ENCODE measurements around the gene RNF40.

DNA sequence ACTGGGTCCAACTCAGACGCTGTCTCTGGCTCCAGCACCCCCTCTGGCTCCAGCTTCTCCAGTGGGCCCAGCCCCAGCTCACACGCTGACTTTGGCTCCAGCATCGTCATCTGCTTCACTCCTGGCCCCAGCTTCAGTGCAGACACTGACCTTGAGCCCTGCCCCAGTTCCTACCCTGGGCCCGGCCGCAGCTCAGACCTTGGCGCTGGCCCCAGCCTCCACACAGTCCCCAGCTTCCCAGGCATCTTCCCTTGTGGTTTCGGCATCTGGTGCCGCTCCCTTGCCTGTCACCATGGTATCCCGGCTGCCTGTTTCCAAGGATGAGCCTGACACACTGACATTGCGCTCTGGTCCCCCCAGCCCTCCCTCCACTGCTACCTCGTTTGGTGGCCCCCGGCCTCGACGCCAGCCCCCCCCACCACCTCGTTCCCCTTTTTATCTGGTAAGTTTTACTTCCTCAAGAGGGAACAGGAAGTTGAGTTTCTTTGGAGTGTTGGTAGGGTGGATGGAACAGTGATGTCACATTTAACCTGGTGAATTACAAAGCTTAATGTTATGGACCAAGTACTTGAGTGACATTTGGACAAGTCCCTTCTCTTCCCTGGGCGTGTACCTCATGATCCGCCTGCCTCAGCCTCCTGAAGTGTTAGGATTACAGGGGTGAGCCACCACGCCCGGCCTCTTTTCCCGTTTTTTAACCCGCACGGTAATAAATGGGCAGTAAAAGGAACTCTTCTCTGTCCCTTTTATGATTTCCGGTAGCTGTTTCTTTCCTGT is 37.3 kb upstream of the RNF40 start:
- TF ChIP-seq, protein P1, sequence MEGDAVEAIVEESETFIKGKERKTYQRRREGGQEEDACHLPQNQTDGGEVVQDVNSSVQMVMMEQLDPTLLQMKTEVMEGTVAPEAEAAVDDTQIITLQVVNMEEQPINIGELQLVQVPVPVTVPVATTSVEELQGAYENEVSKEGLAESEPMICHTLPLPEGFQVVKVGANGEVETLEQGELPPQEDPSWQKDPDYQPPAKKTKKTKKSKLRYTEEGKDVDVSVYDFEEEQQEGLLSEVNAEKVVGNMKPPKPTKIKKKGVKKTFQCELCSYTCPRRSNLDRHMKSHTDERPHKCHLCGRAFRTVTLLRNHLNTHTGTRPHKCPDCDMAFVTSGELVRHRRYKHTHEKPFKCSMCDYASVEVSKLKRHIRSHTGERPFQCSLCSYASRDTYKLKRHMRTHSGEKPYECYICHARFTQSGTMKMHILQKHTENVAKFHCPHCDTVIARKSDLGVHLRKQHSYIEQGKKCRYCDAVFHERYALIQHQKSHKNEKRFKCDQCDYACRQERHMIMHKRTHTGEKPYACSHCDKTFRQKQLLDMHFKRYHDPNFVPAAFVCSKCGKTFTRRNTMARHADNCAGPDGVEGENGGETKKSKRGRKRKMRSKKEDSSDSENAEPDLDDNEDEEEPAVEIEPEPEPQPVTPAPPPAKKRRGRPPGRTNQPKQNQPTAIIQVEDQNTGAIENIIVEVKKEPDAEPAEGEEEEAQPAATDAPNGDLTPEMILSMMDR (IDR thresholded peaks at IDR 0.05) = no peak
- no peak for TF ChIP-seq POLR2AphosphoS5 (IDR thresholded peaks at IDR 0.05)
